GM10266 (cell line): Measurements from ENCODE around the gene SCRN3.
"Not testable (repeated sequence)": the region's sequence is repeated elsewhere in the genome, so short reads cannot be mapped to it uniquely, and the experiment has no call there.

Experiments
- DNase-seq: peaks from one replicate; pipeline ENCODE4 v3.0.0; 2012; ENCODE audit errors: extremely low spot score
- CTCF ChIP-seq: IDR thresholded peaks from 2 replicates; pipeline ENCODE4 v1.5.1; 2012; ENCODE audit warnings: mild to moderate bottlenecking, low read depth; ENCODE audit not compliant: control insufficient read depth, insufficient read depth; ENCODE audit errors: missing control alignments

SCRN3 gene

GRCh38 chr2:174395284-174395968, at the start of gene SCRN3:
Gene SCRN3 (plus strand): TSS chr2:174395730. CDS start chr2:174398284, 2,554 bp downstream.
- TF ChIP-seq CTCF, result no peak
- DNase-seq, result peak; percentile 90

- DNase-seq, result peak; percentile 18
- TF ChIP-seq CTCF, result peak; percentile 15
These were observed 45.5 kb upstream of the SCRN3 start for GRCh38 chr2:174350018-174350417.

GRCh38 chr2:174350593-174351181, 44.8 kb upstream of the SCRN3 start:
- TF ChIP-seq CTCF, result no peak
- DNase-seq, result no peak

GRCh38 chr2:174353004-174353403, 42.5 kb upstream of the SCRN3 start:
- DNase-seq, result no peak
- no peak for TF ChIP-seq CTCF

GRCh38 chr2:174356347-174356746, 39.2 kb upstream of the SCRN3 start:
- no peak for TF ChIP-seq CTCF
- DNase-seq, result no peak

- not testable (repeated sequence) for DNase-seq
These were observed 35.9 kb upstream of the SCRN3 start for GRCh38 chr2:174359663-174360062.

- DNase-seq, result no peak
- no peak for TF ChIP-seq CTCF
These were observed 32.6 kb upstream of the SCRN3 start for GRCh38 chr2:174362949-174363348.

GRCh38 chr2:174363492-174364225, 31.9 kb upstream of the SCRN3 start:
- not testable (repeated sequence) for DNase-seq
